Neural cell (in vitro differentiated cells): Measurements from ENCODE around the gene IL1RAPL2. TPM values are rescaled to one million over a fixed set of nuclear protein-coding genes. Genes with fewer than 3 reads are reported as not detected.

ENCODE experiments used
- H2AFZ ChIP-seq: fragments of 200-600, 300-800 bp; sonication (generic), shearing (Covaris generic); 2 replicates; pipeline ENCODE4 v1.6.0; 2014; ENCODE audit warnings: low read depth, mild to moderate bottlenecking, antibody characterized with exemption, low read length, moderate library complexity
- H3F3A ChIP-seq: fragments of 200-600 bp; shearing (Covaris generic); 2 replicates; pipeline ENCODE4 v1.6.1; 2016; ENCODE audit warnings: mild to moderate bottlenecking, moderate library complexity, mixed read lengths, antibody characterized with exemption, low read length; ENCODE audit not compliant: insufficient read depth, poor library complexity, severe bottlenecking
- H3K27ac ChIP-seq: fragments of 200-600, 300-800 bp; sonication (generic), shearing (Covaris generic); 2 replicates; pipeline ENCODE4 v1.5.1; 2014; ENCODE audit warnings: mild to moderate bottlenecking, low read length, moderate library complexity
- H3K27me3 ChIP-seq: fragments of 300-800, 200-600 bp; sonication (generic), shearing (Covaris generic); 2 replicates; pipeline ENCODE4 v1.6.0; 2014; ENCODE audit warnings: mild to moderate bottlenecking, low read depth, low read length, moderate library complexity; ENCODE audit not compliant: insufficient read depth
- H3K36me3 ChIP-seq: fragments of 300-800, 200-600 bp; sonication (generic), shearing (Covaris generic); 2 replicates; pipeline ENCODE4 v1.5.1; 2014; ENCODE audit warnings: mild to moderate bottlenecking, antibody characterized with exemption, low read length, moderate library complexity; ENCODE audit not compliant: insufficient read depth
- H3K4me2 ChIP-seq: fragments of 300-800, 200-600 bp; sonication (generic), shearing (Covaris generic); 2 replicates; pipeline ENCODE4 v1.6.0; 2014; ENCODE audit warnings: mild to moderate bottlenecking, low read length
- H3K4me3 ChIP-seq: fragments of 300-800, 200-600 bp; sonication (generic), shearing (Covaris generic); 2 replicates; pipeline ENCODE4 v1.5.1; 2014; ENCODE audit warnings: mild to moderate bottlenecking, low read length, moderate library complexity
- H3K79me2 ChIP-seq: fragments of 200-600 bp; shearing (Covaris generic); replicated peaks from 2 replicates; pipeline ENCODE4 v1.6.0; 2014; ENCODE audit warnings: mild to moderate bottlenecking, low read length, moderate library complexity; ENCODE audit not compliant: insufficient read depth
- H3K9ac ChIP-seq: fragments of 300-800, 200-600 bp; sonication (generic), shearing (Covaris generic); 2 replicates; pipeline ENCODE4 v1.6.1; 2016; ENCODE audit warnings: mild to moderate bottlenecking, low read length, mixed read lengths
- H3K9me2 ChIP-seq: fragments of 200-600 bp; shearing (Covaris generic); 2 replicates; pipeline ENCODE4 v1.6.1; 2016; ENCODE audit warnings: mild to moderate bottlenecking, low read length, mixed read lengths; ENCODE audit not compliant: insufficient read depth
- H3K9me3 ChIP-seq: fragments of 200-600, 300-800 bp; sonication (generic), shearing (Covaris generic); 2 replicates; pipeline ENCODE4 v1.6.1; 2016; ENCODE audit warnings: mild to moderate bottlenecking, mixed run types, low read length, moderate library complexity, mixed read lengths
- H4K20me1 ChIP-seq: fragments of 200-600 bp; shearing (Covaris generic); 2 replicates; pipeline ENCODE4 v1.6.1; 2016; ENCODE audit warnings: mild to moderate bottlenecking, mixed run types; ENCODE audit not compliant: insufficient read depth
- CTCF ChIP-seq: fragments of 450-650 bp; IDR thresholded peaks from 2 replicates; pipeline ENCODE4 v1.5.1; 2014; ENCODE audit warnings: antibody characterized with exemption, mild to moderate bottlenecking, moderate library complexity; ENCODE audit not compliant: poor library complexity, severe bottlenecking
- EP300 ChIP-seq: fragments of 450-650 bp; conservative IDR thresholded peaks from 2 replicates; pipeline ENCODE4 v1.6.1; 2014; ENCODE audit warnings: antibody characterized with exemption, mild to moderate bottlenecking, moderate library complexity; ENCODE audit not compliant: poor library complexity, severe bottlenecking
- EZH2 ChIP-seq: fragments of 200-600, 300-800 bp; shearing (Covaris generic), sonication (generic); IDR thresholded peaks from 2 replicates; pipeline ENCODE4 v1.6.1; 2014; ENCODE audit warnings: antibody characterized with exemption, low read length, borderline replicate concordance, mild to moderate bottlenecking; ENCODE audit not compliant: insufficient read depth, poor library complexity, severe bottlenecking
- MXI1 ChIP-seq: fragments of 450-650 bp; conservative IDR thresholded peaks from 2 replicates; pipeline ENCODE4 v1.6.1; 2014; ENCODE audit warnings: antibody characterized with exemption, mild to moderate bottlenecking; ENCODE audit not compliant: poor library complexity, severe bottlenecking
- POLR2AphosphoS5 ChIP-seq: IDR thresholded peaks from 2 replicates; pipeline ENCODE4 v1.6.1; 2012
- RAD21 ChIP-seq: fragments of 450-650 bp; conservative IDR thresholded peaks from 2 replicates; pipeline ENCODE4 v1.6.1; 2014; ENCODE audit warnings: antibody characterized with exemption, mild to moderate bottlenecking, moderate library complexity
- REST ChIP-seq: IDR thresholded peaks from 2 replicates; pipeline ENCODE4 v1.6.1; 2012; ENCODE audit warnings: borderline replicate concordance
- SMC3 ChIP-seq: fragments of 450-650 bp; conservative IDR thresholded peaks from 2 replicates; pipeline ENCODE4 v1.6.1; 2014; ENCODE audit warnings: antibody characterized with exemption, mild to moderate bottlenecking, moderate library complexity; ENCODE audit not compliant: poor library complexity
- TAF1 ChIP-seq: IDR thresholded peaks from 2 replicates; pipeline ENCODE4 v1.6.1; 2012; ENCODE audit warnings: low read depth
- polyA plus RNA-seq: library from polyadenylated mRNA; depleted of rRNA; stranded (reverse); fragments of >200 nt; gene quantifications from 2 replicates; pipeline ENCODE4 v1.2.3, GENCODE V29; 2014

IL1RAPL2 gene
- polyA plus RNA-seq, 1 donor from 2014 or later = not detected

- no peak overlapping the region for H3K4me2 ChIP-seq
These were observed 895.0 kb downstream of the IL1RAPL2 start for GRCh38 chrX:105461016-105461415.

GRCh38 chrX:105462186-105462585, 896.2 kb downstream of the IL1RAPL2 start:
- Histone ChIP-seq H3K36me3 (no peaks in the 10 kb centered on the region), H3F3A (no peaks in the 10 kb centered on the region), H3K4me3 (no peak overlapping the region), H3K79me2 (no peaks in the 10 kb centered on the region), H3K9me2 (no peaks in the 10 kb centered on the region), H2AFZ (no peak overlapping the region), H4K20me1 (no peaks in the 10 kb centered on the region), H3K9ac (no peak overlapping the region), H3K27ac (no peak overlapping the region), H3K27me3 (no peaks in the 10 kb centered on the region), H3K4me2 (no peak overlapping the region), H3K9me3 (no peaks in the 10 kb centered on the region)
- TF ChIP-seq TAF1 (no peak), MXI1 (no peak), SMC3 (no peak), REST (no peak), POLR2AphosphoS5 (no peak), CTCF (no peak), EZH2 (no peak), RAD21 (no peak), EP300 (no peak)

More at GRCh38 chrX:105461016-105461415, 895.0 kb downstream of the IL1RAPL2 start:
- no peaks in the 10 kb centered on the region for H3K27me3 ChIP-seq
- H3K9me2 ChIP-seq = no peaks in the 10 kb centered on the region
- H3K4me3 ChIP-seq = no peak overlapping the region
- no peaks in the 10 kb centered on the region for H3F3A ChIP-seq
- no peaks in the 10 kb centered on the region for H3K9me3 ChIP-seq
- no peak overlapping the region for H2AFZ ChIP-seq
- no peaks in the 10 kb centered on the region for H3K79me2 ChIP-seq
- no peaks in the 10 kb centered on the region for H4K20me1 ChIP-seq
- no peaks in the 10 kb centered on the region for H3K36me3 ChIP-seq
- no peak overlapping the region for H3K9ac ChIP-seq
- TF ChIP-seq CTCF (no peak), RAD21 (no peak), EZH2 (no peak), SMC3 (no peak), POLR2AphosphoS5 (no peak), TAF1 (no peak)
- no peak overlapping the region for H3K27ac ChIP-seq
